HL-60 (cell line): ENCODE results near the gene MKI67.
A peak's percentile ranks its signal among the peaks of the same experiment; 100 is the strongest.

ENCODE experiments used
- DNase-seq, 2 experiments: peaks; one replicate each; pipeline ENCODE4 v3.0.0-alpha.2; 2010 to 2020; ENCODE audit warnings: low read depth in 1 of 2, low spot score in 1 of 2
- H3K27ac ChIP-seq: fragments of 250-450 bp; sonication (Bioruptor Pico); replicated peaks from 2 replicates; pipeline ENCODE4 v1.5.1; 2020; ENCODE audit warnings: mild to moderate bottlenecking, moderate library complexity
- H3K27me3 ChIP-seq: fragments of 250-450 bp; sonication (Bioruptor Pico); 2 replicates; pipeline ENCODE4 v1.5.1; 2021; ENCODE audit warnings: mild to moderate bottlenecking, moderate library complexity; ENCODE audit not compliant: insufficient read depth, poor library complexity, severe bottlenecking
- H3K4me3 ChIP-seq: replicated peaks from 2 replicates; pipeline ENCODE4 v1.5.1; 2011; ENCODE audit warnings: mild to moderate bottlenecking, control low read depth, low read length; ENCODE audit not compliant: insufficient read depth
- GABPA ChIP-seq: IDR thresholded peaks from 2 replicates; pipeline ENCODE4 v1.6.1; 2012; ENCODE audit warnings: low read depth
- POLR2AphosphoS5 ChIP-seq: IDR thresholded peaks from 2 replicates; pipeline ENCODE4 v1.6.1; 2012; ENCODE audit warnings: low read depth
- REST ChIP-seq: IDR thresholded peaks from 2 replicates; pipeline ENCODE4 v1.6.1; 2012; ENCODE audit warnings: low read depth; ENCODE audit not compliant: insufficient replicate concordance
- SPI1 ChIP-seq: IDR thresholded peaks from 2 replicates; pipeline ENCODE4 v1.6.1; 2012; ENCODE audit warnings: low read depth, mild to moderate bottlenecking, borderline replicate concordance
- TF ChIP-seq, protein P1 (sequence below): IDR thresholded peaks from one replicate; pipeline ENCODE4 v1.5.1; 2011; ENCODE audit warnings: low read length, control low read depth, inconsistent platforms; ENCODE audit not compliant: insufficient read depth

Gene MKI67

DNA sequence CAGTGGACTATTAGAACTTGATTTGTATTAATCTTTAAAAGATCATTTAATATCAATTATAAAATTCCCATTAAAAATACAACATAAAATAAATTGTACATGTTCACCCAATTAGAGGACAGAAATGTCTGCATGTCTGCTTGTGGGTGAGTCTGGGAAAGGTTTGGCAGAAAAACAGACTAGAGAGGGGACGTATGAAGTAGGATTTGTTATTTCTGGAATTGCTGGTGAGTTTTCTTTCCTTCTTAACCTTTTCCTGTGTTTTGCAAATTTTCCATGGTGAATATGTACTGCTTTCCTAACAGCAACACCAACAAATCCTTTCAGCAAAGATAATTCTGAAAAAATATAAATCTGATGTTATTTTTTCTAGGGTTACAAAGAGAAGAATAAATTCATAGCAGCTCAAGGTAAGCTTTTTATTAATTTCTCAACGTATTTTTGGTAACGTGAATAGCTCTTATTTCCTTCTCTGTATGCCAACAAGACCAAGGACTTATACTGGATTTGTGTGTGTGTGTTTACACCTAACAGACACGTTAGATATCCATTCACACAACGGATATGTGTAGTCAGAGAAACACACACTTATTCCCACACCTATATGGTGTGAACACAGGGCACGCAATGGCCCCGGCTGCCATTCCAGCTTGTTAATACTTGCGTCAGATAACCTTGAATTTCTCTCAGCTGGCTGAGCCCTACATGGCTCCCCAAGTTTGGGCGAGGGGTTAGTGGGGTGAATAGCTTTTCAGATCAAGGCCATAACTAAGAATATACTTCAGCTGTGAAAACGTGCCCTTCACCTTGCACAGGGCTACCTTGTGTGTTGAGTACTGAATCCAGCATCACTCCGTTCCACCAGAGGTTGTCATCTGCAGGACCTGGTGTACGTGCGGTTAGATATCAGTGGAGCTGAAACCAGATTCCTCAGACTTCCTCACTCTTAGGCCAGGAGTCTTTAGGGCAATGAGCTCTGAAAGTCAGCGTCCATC, 64.6 kb downstream of the MKI67 start:
- no peaks in the 10 kb centered on the region for H3K27me3 ChIP-seq
- H3K27ac ChIP-seq = peak overlapping the region; percentile 83
- TF ChIP-seq GABPA = no peak
- no peak for DNase-seq
- H3K4me3 ChIP-seq = no peak overlapping the region

GRCh38 chr10:128060341-128061250, 65.6 kb downstream of the MKI67 start:
- TF ChIP-seq SPI1 (no peak), GABPA (no peak), REST (no peak), POLR2AphosphoS5 (no peak)
- TF ChIP-seq, protein P1, sequence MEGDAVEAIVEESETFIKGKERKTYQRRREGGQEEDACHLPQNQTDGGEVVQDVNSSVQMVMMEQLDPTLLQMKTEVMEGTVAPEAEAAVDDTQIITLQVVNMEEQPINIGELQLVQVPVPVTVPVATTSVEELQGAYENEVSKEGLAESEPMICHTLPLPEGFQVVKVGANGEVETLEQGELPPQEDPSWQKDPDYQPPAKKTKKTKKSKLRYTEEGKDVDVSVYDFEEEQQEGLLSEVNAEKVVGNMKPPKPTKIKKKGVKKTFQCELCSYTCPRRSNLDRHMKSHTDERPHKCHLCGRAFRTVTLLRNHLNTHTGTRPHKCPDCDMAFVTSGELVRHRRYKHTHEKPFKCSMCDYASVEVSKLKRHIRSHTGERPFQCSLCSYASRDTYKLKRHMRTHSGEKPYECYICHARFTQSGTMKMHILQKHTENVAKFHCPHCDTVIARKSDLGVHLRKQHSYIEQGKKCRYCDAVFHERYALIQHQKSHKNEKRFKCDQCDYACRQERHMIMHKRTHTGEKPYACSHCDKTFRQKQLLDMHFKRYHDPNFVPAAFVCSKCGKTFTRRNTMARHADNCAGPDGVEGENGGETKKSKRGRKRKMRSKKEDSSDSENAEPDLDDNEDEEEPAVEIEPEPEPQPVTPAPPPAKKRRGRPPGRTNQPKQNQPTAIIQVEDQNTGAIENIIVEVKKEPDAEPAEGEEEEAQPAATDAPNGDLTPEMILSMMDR = no peak
- DNase-seq = no peak
- no peak overlapping the region for H3K27ac ChIP-seq
- no peaks in the 10 kb centered on the region for H3K27me3 ChIP-seq
- no peak overlapping the region for H3K4me3 ChIP-seq

- DNase-seq = no peak
- no peak overlapping the region for H3K4me3 ChIP-seq
- TF ChIP-seq GABPA (no peak), POLR2AphosphoS5 (no peak; the same call in 1 of the 2 replicates), SPI1 (no peak), REST (no peak)
- TF ChIP-seq, protein P1 = no peak
- no peak overlapping the region for H3K27ac ChIP-seq
- H3K27me3 ChIP-seq = no peaks in the 10 kb centered on the region
Observed at GRCh38 chr10:128059982-128060293, 66.3 kb downstream of the MKI67 start.
